PC-3 (cell line): ENCODE measurements around the gene NCOA7.

Experiments used
- CTCF ChIP-seq: fragments of 300-600 bp; sonication (generic); conservative IDR thresholded peaks from 2 replicates; pipeline ENCODE4 v1.5.1; 2017; ENCODE audit warnings: antibody characterized with exemption, low read depth, mild to moderate bottlenecking, low read length
- EZH2 ChIP-seq: fragments of 300-600 bp; sonication (generic); IDR thresholded peaks from one replicate; pipeline ENCODE4 v1.6.1; 2017; ENCODE audit warnings: antibody characterized with exemption, mild to moderate bottlenecking, low read length; ENCODE audit not compliant: unreplicated experiment

GRCh38 chr6:125857846-125858245 lies 67.1 kb downstream of the NCOA7 start:
- TF ChIP-seq CTCF (no peak), EZH2 (no peak)
